Aorta (tissue), 5 donors: ENCODE data around the gene SALL3. TPM values are rescaled to one million over a fixed set of nuclear protein-coding genes. Genes with fewer than 3 reads are reported as not detected.

Experiments
- ATAC-seq: fragments of 200-7000 bp; cut with Tn5 transposase; one replicate; pipeline ENCODE4 v1.9.1; 2022; ENCODE audit warnings: moderate library complexity; ENCODE audit not compliant: low FRiP score
- DNase-seq, 2 donors: peaks; one replicate each; pipeline ENCODE4 v3.0.0-alpha.2; 2020
- H3K27ac ChIP-seq, 2 donors: one replicate each; pipeline ENCODE4 v1.5.1; 2013; ENCODE audit warnings: low read length in 2 of 2, mild to moderate bottlenecking in 2 of 2, moderate library complexity in 2 of 2, control low read depth in 1 of 2, inconsistent platforms in 1 of 2, low read depth in 1 of 2
- H3K27me3 ChIP-seq, 2 donors: one replicate each; pipeline ENCODE4 v1.6.1; 2013; ENCODE audit warnings: control low read depth in 1 of 2, low read length in 1 of 2, mild to moderate bottlenecking in 1 of 2, moderate library complexity in 1 of 2; ENCODE audit not compliant: insufficient read depth in 2 of 2, control insufficient read depth in 1 of 2
- H3K36me3 ChIP-seq, 2 donors: one replicate each; pipeline ENCODE4 v1.6.1; 2013; ENCODE audit warnings: control low read depth in 1 of 2, low read length in 1 of 2, mild to moderate bottlenecking in 1 of 2; ENCODE audit not compliant: insufficient read depth in 2 of 2, control insufficient read depth in 1 of 2
- H3K4me1 ChIP-seq, 2 donors: one replicate each; pipeline ENCODE4 v1.6.1; 2013; ENCODE audit warnings: low read length in 2 of 2, control low read depth in 1 of 2, mild to moderate bottlenecking in 1 of 2, moderate library complexity in 1 of 2; ENCODE audit not compliant: insufficient read depth in 2 of 2, control insufficient read depth in 1 of 2
- H3K4me3 ChIP-seq, 2 donors: one replicate each; pipeline ENCODE4 v1.5.1; 2013; ENCODE audit warnings: low read length in 2 of 2, control low read depth in 1 of 2, mild to moderate bottlenecking in 1 of 2
- H3K9me3 ChIP-seq: one replicate; pipeline ENCODE4 v1.6.1; 2013; ENCODE audit warnings: mild to moderate bottlenecking, low read length; ENCODE audit not compliant: control insufficient read depth
- WGBS, 2 donors: extraction: QIAGEN DNeasy Blood & Tissue Kit; methylation state at CpG; one replicate each; pipeline ENCODE4 v1.1.7; 2013; 5-methylcytosine and 5-hydroxymethylcytosine counted together
- intact Hi-C, 2 donors: fragments of 100-400 bp; cut with DNase I; formaldehyde crosslinking; loops; one replicate each; pipeline versions ENCODE4 v1.14.2 to v1.15.0; 2022
- long read RNA-seq, 2 donors: library from polyadenylated mRNA; unstranded; transcript quantifications; one replicate each; pipeline ENCODE4 v2.0.0, GENCODE V29; 2020 to 2021
- polyA plus RNA-seq, 2 donors: library from polyadenylated mRNA; stranded (reverse); fragments of 200-250 nt; gene quantifications; one replicate each; pipeline ENCODE4 v1.2.3, GENCODE V29; 2013
- total RNA-seq, 2 donors: library from RNA; stranded (reverse); fragmentation: NEBNext Ultra II Directional; extraction: Animal tissue kit (Norgen Biotek cat#: 25700); gene quantifications; one replicate each; pipeline ENCODE4 v1.2.1, GENCODE V29; 2021
- donor health status: healthy with polysubstance abuse.
- donor health status: Bipolar disorder and iron deficiency.
- donor health status: DM: no; HTN: no; CAD: no.
- donor health status: DM: no; HTN: no; CAD: no.
- donor health status: DM: yes; HTN: yes; CAD: no.

SALL3 gene
- under 1 TPM in 1 of 2 donors, not detected in 1; 0.06 TPM for total RNA-seq
- not detected for polyA plus RNA-seq
- long read RNA-seq, donor 1, result 0 reads
- long read RNA-seq, donor 2, result 0 reads

DNA sequence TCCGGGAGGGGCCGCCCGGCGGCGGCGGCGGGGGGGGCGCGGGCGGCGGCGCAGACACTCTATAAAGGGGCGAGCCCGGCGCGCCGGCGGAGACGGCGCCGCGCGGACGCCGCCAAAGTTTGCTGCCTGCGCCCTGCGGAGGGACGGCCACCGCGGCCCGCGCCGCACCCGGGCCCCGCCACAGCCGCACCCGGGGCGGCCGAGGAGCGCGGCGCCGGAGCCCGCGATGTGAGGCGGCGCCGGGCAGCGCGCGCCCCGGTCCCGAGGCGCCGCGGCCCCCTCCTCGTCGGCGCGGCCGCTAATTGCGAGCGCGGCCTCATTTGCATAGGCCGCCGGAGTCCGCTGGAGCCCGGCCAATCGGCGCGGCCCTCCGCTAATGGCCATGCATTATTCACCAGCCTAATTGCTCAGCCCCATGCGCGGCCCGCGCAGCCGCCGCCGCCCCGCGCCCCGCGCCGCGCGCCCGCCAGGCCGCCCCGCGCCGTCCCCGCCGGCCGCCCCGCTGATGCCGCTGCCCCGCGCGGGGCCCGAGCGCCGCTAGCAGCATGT, at the start of gene SALL3:
Gene SALL3, plus strand, starts transcription at position 89 of the 549 bp plus-strand sequence. Its CDS starts 457 bp downstream, at position 546.
- Histone ChIP-seq H3K36me3 (no peaks in the 10 kb centered on the region), H3K27me3 (no peaks in the 10 kb centered on the region), H3K9me3 (no peaks in the 10 kb centered on the region), H3K4me1 (no peaks in the 10 kb centered on the region), H3K27ac (no peak within 1 kb of the TSS), H3K4me3 (peak within 1 kb of the TSS; percentile 39 to 55)
- 1 to 2% methylated on average over 63 to 102 of the region's 102 CpGs for WGBS, 2 donors
- DNase-seq (no peak), ATAC-seq (no peak)
- intact Hi-C loops, result no loop called here

DNA sequence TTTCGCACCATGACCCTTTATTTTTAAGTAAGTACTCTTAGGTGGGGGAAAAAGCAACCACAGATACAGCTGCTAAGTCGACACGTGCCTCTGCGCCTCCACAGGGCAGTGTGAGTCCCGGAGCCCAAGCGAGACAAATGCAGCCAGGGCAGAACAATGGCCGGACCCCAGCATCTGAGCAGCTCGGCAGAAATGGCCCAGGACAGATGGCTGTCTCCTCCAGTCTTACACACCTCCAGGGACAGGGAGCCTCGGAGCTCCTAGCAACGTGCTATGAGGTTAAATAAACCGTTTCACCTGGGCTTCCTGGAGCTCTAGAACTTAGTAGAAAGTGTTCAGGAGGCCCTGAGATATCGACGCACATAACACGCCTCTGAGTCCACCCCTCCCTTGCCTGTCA, 47.3 kb upstream of the SALL3 start:
- no peak for ATAC-seq
- WGBS, 2 donors, result 41 to 54% methylated on average over 14 of the region's 14 CpGs
- no peaks in the 10 kb centered on the region for H3K9me3 ChIP-seq
- no peak for DNase-seq
- intact Hi-C loops, result no loop called here
- H3K36me3 ChIP-seq, result no peaks in the 10 kb centered on the region
- no peak overlapping the region for H3K27ac ChIP-seq
- H3K4me1 ChIP-seq, result no peaks in the 10 kb centered on the region
- no peaks in the 10 kb centered on the region for H3K27me3 ChIP-seq
- no peak overlapping the region for H3K4me3 ChIP-seq

DNA sequence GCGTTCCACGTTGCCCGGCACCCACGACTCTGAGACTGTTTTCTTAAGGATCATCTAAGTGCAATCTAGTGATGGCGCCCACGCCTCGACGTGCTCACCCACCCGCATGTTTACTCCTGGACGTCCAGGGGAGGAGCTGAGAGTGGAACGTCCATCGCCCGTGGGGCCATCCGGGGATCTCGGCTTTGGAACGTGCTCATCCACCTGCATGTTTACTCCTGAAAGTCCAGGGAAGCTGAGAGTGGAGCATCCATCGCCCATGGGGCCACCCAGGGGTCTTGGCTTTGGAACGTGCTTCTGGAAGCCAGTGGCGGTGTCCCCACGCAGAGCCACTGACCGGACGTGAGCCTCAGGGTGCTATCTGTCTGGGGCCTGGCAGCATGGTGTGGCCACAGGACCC, 45.6 kb upstream of the SALL3 start:
- WGBS, 2 donors, result 88 to 90% methylated on average over 22 of the region's 22 CpGs
- no peaks in the 10 kb centered on the region for H3K36me3 ChIP-seq
- no peak overlapping the region for H3K27ac ChIP-seq
- no peak overlapping the region for H3K4me3 ChIP-seq
- ATAC-seq, result no peak
- no peaks in the 10 kb centered on the region for H3K27me3 ChIP-seq
- H3K4me1 ChIP-seq, result no peaks in the 10 kb centered on the region
- intact Hi-C loops, result no loop called here
- no peaks in the 10 kb centered on the region for H3K9me3 ChIP-seq
- DNase-seq, result peak in 1 of 2 donors; percentile 68

DNA sequence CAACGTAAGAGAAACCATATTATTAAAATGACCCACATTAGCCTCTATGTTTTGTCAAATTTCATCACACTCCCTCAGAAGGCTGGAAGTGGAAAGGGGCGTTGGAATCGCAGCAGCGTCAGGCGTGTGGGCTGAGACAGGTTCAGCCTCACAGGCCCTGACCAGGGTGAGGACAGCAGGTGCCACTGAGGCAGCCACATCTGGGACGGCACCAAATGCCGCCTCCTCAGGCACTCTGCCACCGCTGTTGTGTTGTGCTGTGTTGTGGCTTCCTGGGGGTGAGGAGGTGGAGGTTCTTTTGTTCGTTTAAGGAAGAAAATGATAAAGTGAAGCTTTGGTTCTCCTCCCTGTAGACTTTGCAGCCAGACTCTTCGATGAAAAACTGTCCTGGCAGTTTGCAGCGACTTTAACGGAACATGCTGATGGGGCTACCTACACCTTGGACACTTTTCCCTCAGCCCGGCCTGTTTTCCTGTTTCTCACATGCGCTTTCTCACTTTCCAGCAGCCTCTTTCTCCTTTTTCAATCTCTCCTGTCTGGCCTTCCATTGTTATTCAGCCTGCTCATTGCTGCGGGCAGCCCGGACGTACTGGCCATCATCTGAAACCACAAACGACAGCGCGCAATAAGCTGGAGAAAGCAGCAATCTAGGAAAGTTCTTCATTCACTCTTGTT, 44.9 kb upstream of the SALL3 start:
- Histone ChIP-seq H3K4me1 (no peaks in the 10 kb centered on the region), H3K36me3 (no peaks in the 10 kb centered on the region), H3K27me3 (no peaks in the 10 kb centered on the region), H3K27ac (no peak overlapping the region), H3K9me3 (no peaks in the 10 kb centered on the region), H3K4me3 (no peak overlapping the region)
- ATAC-seq (no peak), DNase-seq (no peak)
- 80% methylated on average over 19 to 20 of the region's 20 CpGs for WGBS, 2 donors
- intact Hi-C loops, result no loop called here

DNA sequence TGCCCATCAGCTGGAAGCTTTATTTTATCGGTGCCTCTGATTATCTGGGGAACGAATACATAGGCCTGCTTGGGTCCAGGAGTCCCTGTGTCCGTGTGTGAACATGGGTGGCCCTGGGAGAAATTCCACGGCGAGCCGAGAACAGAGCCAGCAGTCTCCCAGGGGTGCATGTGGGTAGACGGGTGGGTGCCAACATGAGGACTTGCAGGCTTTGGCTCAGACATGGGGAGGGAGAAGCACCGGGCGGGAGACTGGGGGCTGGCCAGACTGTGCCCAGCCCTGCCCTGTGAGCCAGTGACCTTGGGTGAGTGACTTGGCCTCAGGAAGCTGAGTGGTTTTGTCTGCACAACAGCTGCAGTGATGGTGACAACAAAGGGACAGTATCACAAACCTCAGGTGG, 44.2 kb upstream of the SALL3 start:
- Histone ChIP-seq H3K9me3 (no peaks in the 10 kb centered on the region), H3K27me3 (no peaks in the 10 kb centered on the region), H3K4me1 (no peaks in the 10 kb centered on the region), H3K36me3 (no peaks in the 10 kb centered on the region), H3K27ac (no peak overlapping the region), H3K4me3 (no peak overlapping the region)
- intact Hi-C loops, result no loop called here
- 40 to 50% methylated on average over 9 of the region's 9 CpGs for WGBS, 2 donors
- ATAC-seq, result no peak
- DNase-seq, result no peak

- no peak overlapping the region for H3K27ac ChIP-seq
- WGBS, 2 donors, result 84 to 90% methylated on average over 28 of the region's 28 CpGs
- no peaks in the 10 kb centered on the region for H3K4me1 ChIP-seq
- no peak overlapping the region for H3K4me3 ChIP-seq
- DNase-seq (no peak), ATAC-seq (peak; percentile 42)
- H3K36me3 ChIP-seq, result no peaks in the 10 kb centered on the region
- intact Hi-C loops, result no loop called here
- H3K27me3 ChIP-seq, result no peaks in the 10 kb centered on the region
- H3K9me3 ChIP-seq, result no peaks in the 10 kb centered on the region
Observed at GRCh38 chr18:78936251-78937005, 43.2 kb upstream of the SALL3 start.

DNA sequence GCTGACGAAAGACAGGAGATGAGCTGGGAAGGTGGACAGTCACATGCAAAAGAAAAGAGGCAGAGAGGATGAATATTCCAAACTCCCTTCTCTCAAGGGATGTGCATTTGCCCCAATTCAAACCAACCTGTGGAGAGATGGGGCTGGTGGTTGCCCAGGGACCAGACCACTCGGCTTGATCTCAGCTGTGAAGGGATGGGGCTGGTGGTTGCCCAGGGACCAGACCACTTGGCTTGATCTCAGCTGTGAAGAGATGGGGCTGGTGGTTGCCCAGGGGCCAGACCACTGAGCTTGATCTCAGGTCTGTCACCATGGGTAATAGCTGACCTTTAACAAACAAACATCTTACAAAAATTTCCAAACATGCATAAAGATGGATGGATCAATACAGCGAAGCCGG, 42.5 kb upstream of the SALL3 start:
- Histone ChIP-seq H3K27me3 (no peaks in the 10 kb centered on the region), H3K4me3 (no peak overlapping the region), H3K9me3 (no peaks in the 10 kb centered on the region), H3K27ac (no peak overlapping the region), H3K36me3 (no peaks in the 10 kb centered on the region), H3K4me1 (no peaks in the 10 kb centered on the region)
- intact Hi-C loops, result no loop called here
- WGBS, 2 donors, result 80 to 91% methylated on average over 4 of the region's 4 CpGs
- no peak for DNase-seq
- ATAC-seq, result no peak

GRCh38 chr18:78939105-78939504, 40.5 kb upstream of the SALL3 start:
- Histone ChIP-seq H3K9me3 (no peaks in the 10 kb centered on the region), H3K4me3 (no peak overlapping the region), H3K27ac (no peak overlapping the region), H3K4me1 (no peaks in the 10 kb centered on the region), H3K27me3 (no peaks in the 10 kb centered on the region), H3K36me3 (no peaks in the 10 kb centered on the region)
- no peak for ATAC-seq
- intact Hi-C loops, result no loop called here
- no peak for DNase-seq
- WGBS, 2 donors, result 66 to 69% methylated on average over 5 of the region's 5 CpGs
